Naive thymus-derived CD4-positive, alpha-beta T cell (primary cell): ENCODE measurements around the gene RIOX2. TPM values are rescaled to one million over a fixed set of nuclear protein-coding genes. Genes with fewer than 3 reads are reported as not detected.

Experiments used
- ATAC-seq: fragments of 150-1000 bp; cut with Tn5 transposase; 2 replicates; pipeline ENCODE4 v1.10.0; 2021; ENCODE audit warnings: mild to moderate bottlenecking, moderate library complexity
- CTCF ChIA-PET: fragments of 350-600 bp; sonication (Branson Sonifier 250); formaldehyde crosslinking; loops from one replicate; lab custom pipeline; 2021; ENCODE audit warnings: antibody characterized with exemption; lab: Charles Lee
- POLR2A ChIA-PET: fragments of 350-600 bp; sonication (Branson Sonifier 250); formaldehyde crosslinking; loops from one replicate; lab custom pipeline; 2021; ENCODE audit warnings: antibody characterized with exemption, inconsistent platforms; lab: Charles Lee
- DNase-seq, 9 donors: peaks; one replicate each; pipeline versions ENCODE4 v3.0.0 to v3.0.0-alpha.2; 2020 to 2022; ENCODE audit warnings: mixed read lengths in 1 of 9
- H3K27ac ChIP-seq: one replicate; pipeline ENCODE4 v1.7.0; 2013; ENCODE audit warnings: mild to moderate bottlenecking, low read depth, low read length, moderate library complexity
- H3K27me3 ChIP-seq, 2 donors: one replicate each; pipeline ENCODE4 v1.7.0; 2013; ENCODE audit warnings: low read length in 2 of 2, mild to moderate bottlenecking in 2 of 2, moderate library complexity in 2 of 2; ENCODE audit not compliant: control insufficient read depth in 2 of 2, insufficient read depth in 2 of 2
- H3K36me3 ChIP-seq, 3 experiments: 1 replicate in 2 of 3; 2 replicates in 1 of 3; pipeline ENCODE4 v1.7.0; 2013; ENCODE audit warnings: low read length in 3 of 3, mild to moderate bottlenecking in 3 of 3, moderate library complexity in 1 of 3; ENCODE audit not compliant: insufficient read depth in 3 of 3, control insufficient read depth in 2 of 3
- H3K4me1 ChIP-seq, 2 donors: one replicate each; pipeline ENCODE4 v1.7.0; 2013; ENCODE audit warnings: low read length in 2 of 2, mild to moderate bottlenecking in 2 of 2, moderate library complexity in 1 of 2; ENCODE audit not compliant: control insufficient read depth in 2 of 2, insufficient read depth in 2 of 2
- H3K4me3 ChIP-seq: 2 replicates; pipeline ENCODE4 v1.7.0; 2013; ENCODE audit warnings: mild to moderate bottlenecking, low read length
- H3K9me3 ChIP-seq, 3 experiments: 1 replicate in 2 of 3; 2 replicates in 1 of 3; pipeline ENCODE4 v1.7.0; 2013; ENCODE audit warnings: low read length in 3 of 3; ENCODE audit not compliant: control insufficient read depth in 2 of 3
- H3K27ac Mint-ChIP-seq, 9 donors: one replicate each; pipeline ENCODE4 v1.8.0; 2020 to 2022; ENCODE audit warnings: mixed read lengths in 9 of 9, mild to moderate bottlenecking in 8 of 9, moderate library complexity in 5 of 9, inconsistent platforms in 2 of 9
- H3K27me3 Mint-ChIP-seq, 5 donors: one replicate each; pipeline ENCODE4 v1.8.0; 2021 to 2022; ENCODE audit warnings: mixed read lengths in 5 of 5, mild to moderate bottlenecking in 1 of 5
- H3K36me3 Mint-ChIP-seq, 5 donors: one replicate each; pipeline ENCODE4 v1.8.0; 2020 to 2022; ENCODE audit warnings: mixed read lengths in 5 of 5, mild to moderate bottlenecking in 3 of 5, inconsistent platforms in 1 of 5
- H3K4me1 Mint-ChIP-seq, 7 donors: one replicate each; pipeline ENCODE4 v1.8.0; 2020 to 2022; ENCODE audit warnings: mixed read lengths in 7 of 7, mild to moderate bottlenecking in 3 of 7, inconsistent platforms in 1 of 7
- H3K4me3 Mint-ChIP-seq, 10 donors: one replicate each; pipeline ENCODE4 v1.8.0; 2020 to 2022; ENCODE audit warnings: mild to moderate bottlenecking in 10 of 10, mixed read lengths in 10 of 10, moderate library complexity in 6 of 10, inconsistent platforms in 2 of 10
- H3K9me3 Mint-ChIP-seq, 11 donors: one replicate each; pipeline ENCODE4 v1.8.0; 2020 to 2022; ENCODE audit warnings: mixed read lengths in 11 of 11, mild to moderate bottlenecking in 4 of 11, inconsistent platforms in 1 of 11, moderate library complexity in 1 of 11
- intact Hi-C, 2 donors: fragments of 100-400 bp; cut with micrococcal nuclease; formaldehyde crosslinking; loops; one replicate each; pipeline ENCODE4 v1.15.1; 2023
- polyA plus RNA-seq, 2 donors: library from polyadenylated mRNA; unstranded; fragments of 300-500 nt; fragmentation: Illumina TruSeq; gene quantifications; one replicate each; pipeline ENCODE4 v1.2.3, GENCODE V29; 2021
- total RNA-seq, 6 experiments: library from RNA in 5 of 6; stranded (reverse) in 5 of 6; gene quantifications; 1 replicate in 5 of 6; 2 replicates in 1 of 6; pipeline ENCODE4 v1.2.3 and lab custom pipeline; 2021 to 2026

Gene RIOX2
- total and polyA plus RNA-seq, 7 experiments from 2014 or later, result 17.8 to 110 (median 31.4) TPM

GRCh38 chr3:97937205-97937604 is 35.0 kb downstream of the RIOX2 start:
- CTCF ChIA-PET, result interaction anchor here (1.0 kb wide), 1 partner anchor 18 kb away, joined by 3 read pairs; no protein-coding TSS in a partner anchor
- ATAC-seq, result no peak

GRCh38 chr3:97935842-97936241 is 36.4 kb downstream of the RIOX2 start:
- H3K4me1 Mint-ChIP-seq, result peaks cover 0 to 7% (median 0%) of the 10 kb centered on the region in 7 donors
- no peak overlapping the region for H3K4me3 ChIP-seq
- ChIA-PET POLR2A (interaction anchor here (1.5 kb wide), 1 partner anchor 25 kb away, joined by 4 read pairs; no protein-coding TSS in a partner anchor), CTCF (no interaction called here)
- H3K9me3 ChIP-seq, result no peaks in the 10 kb centered on the region
- no peaks in the 10 kb centered on the region for H3K4me1 ChIP-seq
- H3K27ac Mint-ChIP-seq, result peak overlapping the region in 5 of 9 donors; percentile 3 to 83 (median 57)
- no peak for DNase-seq
- H3K36me3 Mint-ChIP-seq, result peaks cover 2 to 53% (median 10%) of the 10 kb centered on the region in 5 donors
- H3K36me3 ChIP-seq, result no peaks in the 10 kb centered on the region
- no peaks in the 10 kb centered on the region for H3K27me3 ChIP-seq
- H3K27me3 Mint-ChIP-seq, result no peaks in the 10 kb centered on the region
- ATAC-seq, result no peak
- intact Hi-C loops, result loop anchor here in 1 of 2 donors (2.0 kb wide), 1 partner anchor 17 kb away; no protein-coding TSS in a partner anchor
- H3K27ac ChIP-seq, result no peak overlapping the region
- peaks cover 0 to 3% (median 0%) of the 10 kb centered on the region in 11 donors for H3K9me3 Mint-ChIP-seq
- H3K4me3 Mint-ChIP-seq, result no peak overlapping the region

More at GRCh38 chr3:97937205-97937604, 35.0 kb downstream of the RIOX2 start:
- Mint-ChIP-seq H3K27me3 (no peaks in the 10 kb centered on the region), H3K9me3 (no peaks in the 10 kb centered on the region), H3K27ac (peak overlapping the region in 4 of 9 donors; percentile 4 to 34 (median 22)), H3K36me3 (peaks cover 0 to 47% (median 0%) of the 10 kb centered on the region in 5 donors), H3K4me1 (peaks cover 0 to 7% (median 0%) of the 10 kb centered on the region in 7 donors), H3K4me3 (no peak overlapping the region)
- Histone ChIP-seq H3K4me3 (no peak overlapping the region), H3K4me1 (no peaks in the 10 kb centered on the region), H3K27me3 (no peaks in the 10 kb centered on the region), H3K36me3 (no peaks in the 10 kb centered on the region), H3K9me3 (no peaks in the 10 kb centered on the region), H3K27ac (no peak overlapping the region)
- intact Hi-C loops, result no loop called here
- no peak for DNase-seq
- POLR2A ChIA-PET, result no interaction called here

GRCh38 chr3:97934980-97935695 is 37.1 kb downstream of the RIOX2 start:
- Histone ChIP-seq H3K4me3 (no peak overlapping the region), H3K4me1 (no peaks in the 10 kb centered on the region), H3K27ac (no peak overlapping the region), H3K9me3 (no peaks in the 10 kb centered on the region), H3K27me3 (no peaks in the 10 kb centered on the region), H3K36me3 (no peaks in the 10 kb centered on the region)
- no peak overlapping the region for H3K4me3 Mint-ChIP-seq
- POLR2A ChIA-PET, result interaction anchor here (1.5 kb wide), 1 partner anchor 24 kb away, joined by 4 read pairs; no protein-coding TSS in a partner anchor
- peak overlapping the region in 1 of 9 donors; percentile 63 for H3K27ac Mint-ChIP-seq
- peaks cover 4 to 57% (median 14%) of the 10 kb centered on the region in 5 donors for H3K36me3 Mint-ChIP-seq
- H3K27me3 Mint-ChIP-seq, result no peaks in the 10 kb centered on the region
- DNase-seq (no peak), ATAC-seq (no peak)
- peaks cover 0 to 5% (median 0%) of the 10 kb centered on the region in 11 donors for H3K9me3 Mint-ChIP-seq
- intact Hi-C loops, result loop anchor here in 1 of 2 donors (2.0 kb wide), 1 partner anchor 16 kb away; no protein-coding TSS in a partner anchor
- H3K4me1 Mint-ChIP-seq, result peaks cover 0 to 7% (median 0%) of the 10 kb centered on the region in 7 donors
- CTCF ChIA-PET, result no interaction called here

GRCh38 chr3:97932387-97932801 is 39.8 kb downstream of the RIOX2 start:
- ChIA-PET POLR2A (interaction anchor here (0.7 kb wide), 1 partner anchor 90 kb away, joined by 3 read pairs; no protein-coding TSS in a partner anchor), CTCF (no interaction called here)
- peak overlapping the region in 3 of 9 donors; percentile 14 to 79 (median 32) for H3K27ac Mint-ChIP-seq
- peaks cover 0 to 5% (median 0%) of the 10 kb centered on the region in 11 donors for H3K9me3 Mint-ChIP-seq
- H3K4me1 Mint-ChIP-seq, result peaks cover 0 to 4% (median 0%) of the 10 kb centered on the region in 7 donors
- H3K27ac ChIP-seq, result no peak overlapping the region
- no peaks in the 10 kb centered on the region for H3K36me3 ChIP-seq
- DNase-seq (no peak), ATAC-seq (no peak)
- no peaks in the 10 kb centered on the region for H3K4me1 ChIP-seq
- H3K27me3 Mint-ChIP-seq, result no peaks in the 10 kb centered on the region
- H3K36me3 Mint-ChIP-seq, result peaks cover 4 to 50% (median 17%) of the 10 kb centered on the region in 5 donors
- H3K4me3 Mint-ChIP-seq, result no peak overlapping the region
- no peak overlapping the region for H3K4me3 ChIP-seq
- H3K9me3 ChIP-seq, result no peaks in the 10 kb centered on the region
- no peaks in the 10 kb centered on the region for H3K27me3 ChIP-seq
- intact Hi-C loops, result no loop called here

GRCh38 chr3:97931218-97931617 is 41.0 kb downstream of the RIOX2 start:
- no peaks in the 10 kb centered on the region for H3K36me3 ChIP-seq
- ATAC-seq (no peak), DNase-seq (no peak)
- Mint-ChIP-seq H3K4me3 (no peak overlapping the region), H3K9me3 (peaks cover 0 to 5% (median 0%) of the 10 kb centered on the region in 11 donors), H3K27ac (peak overlapping the region in 1 of 9 donors; percentile 33), H3K4me1 (peaks cover 0 to 2% (median 0%) of the 10 kb centered on the region in 7 donors), H3K36me3 (peaks cover 4 to 52% (median 17%) of the 10 kb centered on the region in 5 donors), H3K27me3 (no peaks in the 10 kb centered on the region)
- H3K27me3 ChIP-seq, result no peaks in the 10 kb centered on the region
- POLR2A ChIA-PET, result no interaction called here
- no peaks in the 10 kb centered on the region for H3K4me1 ChIP-seq
- no peak overlapping the region for H3K4me3 ChIP-seq
- no peak overlapping the region for H3K27ac ChIP-seq
- intact Hi-C loops, result no loop called here
- CTCF ChIA-PET, result no interaction called here
- no peaks in the 10 kb centered on the region for H3K9me3 ChIP-seq

- H3K27ac Mint-ChIP-seq, result peak overlapping the region in 1 of 9 donors; percentile 49
- no peak overlapping the region for H3K4me3 Mint-ChIP-seq
- ATAC-seq (no peak), DNase-seq (no peak)
- POLR2A ChIA-PET, result interaction anchor here (0.6 kb wide), 1 partner anchor 121 kb away, joined by 3 read pairs; no protein-coding TSS in a partner anchor
- peaks cover 0 to 5% (median 0%) of the 10 kb centered on the region in 11 donors for H3K9me3 Mint-ChIP-seq
- intact Hi-C loops, result no loop called here
- peaks cover 0 to 2% (median 0%) of the 10 kb centered on the region in 7 donors for H3K4me1 Mint-ChIP-seq
- CTCF ChIA-PET, result no interaction called here
- Histone ChIP-seq H3K27me3 (no peaks in the 10 kb centered on the region), H3K36me3 (no peaks in the 10 kb centered on the region), H3K4me3 (no peak overlapping the region), H3K27ac (no peak overlapping the region), H3K4me1 (no peaks in the 10 kb centered on the region), H3K9me3 (no peaks in the 10 kb centered on the region)
- H3K27me3 Mint-ChIP-seq, result no peaks in the 10 kb centered on the region
- H3K36me3 Mint-ChIP-seq, result peaks cover 4 to 46% (median 17%) of the 10 kb centered on the region in 5 donors
Observed at GRCh38 chr3:97930018-97930417, 42.2 kb downstream of the RIOX2 start.
